Measurements from ENCODE around the gene SMG1. TPM values are rescaled to one million over a fixed set of nuclear protein-coding genes. Genes with fewer than 3 reads are reported as not detected.
"Not testable (repeated sequence)": the region's sequence is repeated elsewhere in the genome, so short reads cannot be mapped to it uniquely, and the experiment has no call there.

The SMG1 gene
- polyA plus RNA-seq, 1 experiment = 20.5 TPM

DNA sequence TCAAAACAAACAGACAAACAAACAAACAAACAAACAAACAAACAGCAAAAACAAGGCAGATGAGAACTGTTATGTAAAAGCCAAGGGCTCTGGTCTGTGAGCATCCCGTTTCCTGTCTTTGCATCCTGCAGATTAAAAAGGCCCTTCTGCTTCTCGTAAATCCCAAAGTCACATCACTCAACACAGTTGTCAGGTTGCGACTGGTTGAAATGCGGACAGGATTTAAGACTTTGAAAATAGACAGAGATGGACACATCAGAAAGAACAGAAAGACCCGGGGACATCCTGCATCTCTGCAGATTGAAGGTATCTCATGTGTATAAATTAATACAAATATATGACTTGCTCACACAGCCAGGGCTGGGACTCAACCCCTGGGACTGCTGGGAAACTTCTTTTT, 39.3 kb upstream of the SMG1 start:
- Histone ChIP-seq H3K36me3 (ENCODE audit: control insufficient read depth, insufficient read depth, low read length) (no peaks in the 10 kb centered on the region), H3K27me3 (ENCODE audit: control insufficient read depth, insufficient read depth, low read length) (no peaks in the 10 kb centered on the region; the same call in 1 of the 2 replicates), H3K4me3 (ENCODE audit: low read depth, low read length) (no peak overlapping the region)
- TF ChIP-seq, protein P1, sequence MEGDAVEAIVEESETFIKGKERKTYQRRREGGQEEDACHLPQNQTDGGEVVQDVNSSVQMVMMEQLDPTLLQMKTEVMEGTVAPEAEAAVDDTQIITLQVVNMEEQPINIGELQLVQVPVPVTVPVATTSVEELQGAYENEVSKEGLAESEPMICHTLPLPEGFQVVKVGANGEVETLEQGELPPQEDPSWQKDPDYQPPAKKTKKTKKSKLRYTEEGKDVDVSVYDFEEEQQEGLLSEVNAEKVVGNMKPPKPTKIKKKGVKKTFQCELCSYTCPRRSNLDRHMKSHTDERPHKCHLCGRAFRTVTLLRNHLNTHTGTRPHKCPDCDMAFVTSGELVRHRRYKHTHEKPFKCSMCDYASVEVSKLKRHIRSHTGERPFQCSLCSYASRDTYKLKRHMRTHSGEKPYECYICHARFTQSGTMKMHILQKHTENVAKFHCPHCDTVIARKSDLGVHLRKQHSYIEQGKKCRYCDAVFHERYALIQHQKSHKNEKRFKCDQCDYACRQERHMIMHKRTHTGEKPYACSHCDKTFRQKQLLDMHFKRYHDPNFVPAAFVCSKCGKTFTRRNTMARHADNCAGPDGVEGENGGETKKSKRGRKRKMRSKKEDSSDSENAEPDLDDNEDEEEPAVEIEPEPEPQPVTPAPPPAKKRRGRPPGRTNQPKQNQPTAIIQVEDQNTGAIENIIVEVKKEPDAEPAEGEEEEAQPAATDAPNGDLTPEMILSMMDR (IDR thresholded peaks at IDR 0.05; ENCODE audit: insufficient read depth, low read depth, low read length) = no peak
- CTCF ChIA-PET = interaction anchor here (1.3 kb wide), 1 partner anchor 18 kb away, joined by 4 read pairs; the partner anchor contains the start of gene TMC7
- POLR2A ChIA-PET = no interaction called here
- DNase-seq (ENCODE audit: low read depth) = no peak

DNA sequence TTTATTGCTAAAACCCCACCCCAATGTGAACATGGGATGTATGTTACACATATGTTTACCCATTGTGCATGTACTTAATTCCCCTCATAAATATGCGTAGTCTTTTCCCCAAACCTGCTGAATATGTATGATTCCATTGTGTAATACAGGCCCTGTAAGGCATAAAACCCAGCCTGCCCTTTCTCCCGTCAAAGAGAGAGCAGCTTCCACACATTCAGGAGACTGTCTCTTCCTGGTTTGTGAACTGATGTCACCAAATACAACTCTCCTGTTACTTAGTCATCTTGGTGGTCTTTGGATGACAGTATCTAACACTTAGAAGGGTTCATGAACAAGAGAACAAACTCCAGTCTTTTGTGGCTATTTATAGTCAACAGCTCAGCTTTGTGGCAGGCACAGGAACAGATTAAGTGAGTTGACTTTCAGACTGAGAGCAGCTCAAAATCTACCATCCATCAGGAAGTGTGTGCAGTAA, 32.9 kb upstream of the SMG1 start:
- POLR2A ChIA-PET = no interaction called here
- DNase-seq (ENCODE audit: low read depth) = no peak
- Histone ChIP-seq H3K36me3 (ENCODE audit: control insufficient read depth, insufficient read depth, low read length) (no peaks in the 10 kb centered on the region), H3K27me3 (ENCODE audit: control insufficient read depth, insufficient read depth, low read length) (peaks cover 1% of the 10 kb centered on the region; the same call in 1 of the 2 replicates), H3K4me3 (ENCODE audit: low read depth, low read length) (no peak overlapping the region)
- CTCF ChIA-PET = interaction anchor here (0.6 to 2.0 kb wide), 4 partner anchors 13 to 164 kb away, joined by 3 to 7 read pairs (median 4); partner anchors contain the start of gene TMC7
- TF ChIP-seq, protein P1 (IDR thresholded peaks at IDR 0.05; ENCODE audit: insufficient read depth, low read depth, low read length) = no peak

DNA sequence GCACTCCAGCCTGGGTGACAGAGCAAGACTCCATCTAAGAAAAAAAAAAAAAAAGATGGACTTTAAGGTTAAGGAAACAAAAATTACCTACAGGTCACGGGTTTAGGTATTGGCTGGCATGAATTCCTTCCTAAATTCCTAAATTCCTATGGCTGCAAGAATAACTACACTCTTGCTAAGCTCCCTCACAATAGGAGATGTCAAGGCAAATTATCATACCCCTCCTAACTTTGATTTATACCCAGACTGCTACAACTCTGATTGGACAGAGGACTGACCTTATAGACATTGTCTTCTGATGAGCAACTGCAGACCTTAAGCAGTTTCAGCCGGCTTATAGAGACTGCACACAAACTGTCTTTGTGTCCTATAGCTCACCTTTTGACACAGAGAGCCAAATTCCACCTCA, 32.4 kb upstream of the SMG1 start:
- CTCF ChIA-PET = interaction anchor here (0.6 to 2.0 kb wide), 4 partner anchors 12 to 164 kb away, joined by 3 to 7 read pairs (median 4); partner anchors contain the start of gene TMC7
- DNase-seq (ENCODE audit: low read depth) = no peak
- H3K36me3 ChIP-seq (ENCODE audit: control insufficient read depth, insufficient read depth, low read length) = no peaks in the 10 kb centered on the region
- POLR2A ChIA-PET = no interaction called here
- no peak overlapping the region for H3K4me3 ChIP-seq (ENCODE audit: low read depth, low read length)
- TF ChIP-seq, protein P1 (IDR thresholded peaks at IDR 0.05; ENCODE audit: insufficient read depth, low read depth, low read length) = no peak
- H3K27me3 ChIP-seq (ENCODE audit: control insufficient read depth, insufficient read depth, low read length) = peaks cover 1% of the 10 kb centered on the region; the same call in 1 of the 2 replicates

DNA sequence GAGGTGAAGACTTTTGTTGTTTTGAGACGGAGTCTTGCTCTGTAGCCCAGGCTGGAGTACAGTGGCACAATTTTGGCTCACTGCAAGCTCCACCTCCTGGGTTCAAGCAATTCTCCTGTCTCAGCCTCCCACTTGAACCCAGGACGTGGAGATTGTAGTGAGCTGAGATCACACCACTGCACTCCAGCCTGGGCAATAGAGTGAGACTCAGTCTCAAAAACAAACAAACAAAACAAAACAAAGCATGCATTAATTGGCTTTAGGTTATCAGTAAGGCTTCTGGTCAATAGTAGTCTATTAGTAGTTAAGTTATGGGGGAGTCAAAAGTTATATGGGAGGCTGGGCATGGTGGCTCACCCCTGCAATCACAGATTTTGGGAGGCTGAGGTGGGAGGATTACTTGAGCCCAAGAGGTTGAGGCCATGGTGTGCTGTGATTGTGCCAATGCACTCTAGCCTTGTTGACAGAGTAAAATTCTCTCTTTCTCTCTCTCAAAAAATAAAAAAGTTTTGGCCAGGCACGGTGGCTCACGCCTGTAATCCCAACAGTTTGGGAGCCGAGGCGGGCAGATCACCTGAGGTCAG, 30.5 kb upstream of the SMG1 start:
- H3K36me3 ChIP-seq (ENCODE audit: control insufficient read depth, insufficient read depth, low read length); DNase-seq (ENCODE audit: low read depth); POLR2A ChIA-PET; H3K27me3 ChIP-seq (ENCODE audit: control insufficient read depth, insufficient read depth, low read length); H3K4me3 ChIP-seq (ENCODE audit: low read depth, low read length): not testable (repeated sequence)
- CTCF ChIA-PET = interaction anchor here (1.4 kb wide), 3 partner anchors 10 to 13 kb away, joined by 3 to 5 read pairs (median 4); no protein-coding TSS in a partner anchor

DNA sequence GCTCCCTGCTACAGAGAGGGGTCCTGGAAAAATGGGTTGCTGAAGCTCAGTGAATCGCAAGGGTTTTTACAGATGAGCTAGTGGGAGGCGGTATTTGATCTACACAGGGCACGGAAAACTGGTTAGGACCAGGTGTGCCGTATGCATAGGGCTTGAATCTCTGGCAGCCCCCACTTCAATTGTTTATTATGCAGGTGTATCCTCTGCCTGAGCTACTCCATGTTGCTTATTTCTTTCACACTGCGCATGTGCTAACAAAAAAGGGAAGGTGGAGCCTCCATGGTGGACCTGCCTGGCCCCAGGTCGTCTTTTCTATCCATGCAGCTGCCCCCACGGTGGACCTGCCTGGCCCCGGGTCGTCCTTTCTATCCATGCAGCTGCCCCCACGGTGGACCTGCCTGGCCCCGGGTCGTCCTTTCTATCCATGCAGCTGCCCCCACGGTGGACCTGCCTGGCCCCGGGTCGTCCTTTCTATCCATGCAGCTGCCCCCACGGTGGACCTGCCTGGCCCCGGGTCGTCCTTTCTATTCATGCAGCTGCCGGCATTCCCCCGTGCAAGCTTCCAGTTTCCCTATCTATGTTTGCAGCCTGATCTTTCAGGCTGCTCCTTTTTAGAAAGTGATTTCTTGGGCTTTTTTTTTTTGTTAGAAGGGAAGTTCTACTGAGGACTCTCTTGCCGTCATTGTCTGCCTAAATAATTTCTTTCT, 29.8 kb upstream of the SMG1 start:
- CTCF ChIA-PET; DNase-seq (ENCODE audit: low read depth); H3K36me3 ChIP-seq (ENCODE audit: control insufficient read depth, insufficient read depth, low read length); H3K4me3 ChIP-seq (ENCODE audit: low read depth, low read length); POLR2A ChIA-PET; H3K27me3 ChIP-seq (ENCODE audit: control insufficient read depth, insufficient read depth, low read length): not testable (repeated sequence)

DNA sequence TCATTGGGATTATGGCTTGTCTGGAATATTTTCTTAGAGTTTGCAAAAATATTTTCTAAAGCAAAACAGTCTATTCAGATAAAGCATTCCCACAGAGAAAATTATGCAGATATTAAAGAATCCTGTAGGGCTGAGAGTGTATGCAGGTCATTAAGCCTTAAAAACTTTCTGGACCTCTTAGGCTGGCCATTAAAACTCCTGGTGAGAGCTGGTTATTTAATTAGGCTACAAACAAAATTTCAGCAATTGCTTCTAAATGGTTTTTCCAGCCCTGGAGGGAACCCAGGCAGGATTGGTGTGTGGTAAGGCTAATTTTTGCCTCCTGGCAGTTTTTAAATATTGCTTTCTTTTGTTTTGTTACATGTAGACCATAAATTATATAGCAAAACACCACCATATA, 27.3 kb upstream of the SMG1 start:
- Histone ChIP-seq H3K36me3 (ENCODE audit: control insufficient read depth, insufficient read depth, low read length) (no peaks in the 10 kb centered on the region), H3K4me3 (ENCODE audit: low read depth, low read length) (no peak overlapping the region), H3K27me3 (ENCODE audit: control insufficient read depth, insufficient read depth, low read length) (peaks cover 1% of the 10 kb centered on the region; the same call in 1 of the 2 replicates)
- no peak for DNase-seq (ENCODE audit: low read depth)
- CTCF ChIA-PET = interaction anchor here (0.6 to 1.0 kb wide), 2 partner anchors 16 to 152 kb away, joined by 3 read pairs; partner anchors contain the start of gene ARL6IP1
- POLR2A ChIA-PET = no interaction called here
- TF ChIP-seq, protein P1 (IDR thresholded peaks at IDR 0.05; ENCODE audit: insufficient read depth, low read depth, low read length) = no peak
